Gastrocnemius medialis (tissue), 4 donors: ENCODE measurements around the gene HTR5A. TPM values are rescaled to one million over a fixed set of nuclear protein-coding genes. Genes with fewer than 3 reads are reported as not detected.

Experiments used
- ATAC-seq, 2 donors: fragments of 150-250 bp; one replicate each; pipeline ENCODE4 v1.9.1; 2016
- DNase-seq, 2 donors: peaks; one replicate each; pipeline ENCODE4 v3.0.0-alpha.2; 2019
- H3K27ac ChIP-seq, 4 donors: fragments of 200-600 bp; sonication (generic); 1 replicate in 1 of 4; 2 replicates in 3 of 4; pipeline ENCODE4 v1.5.1; 2016 to 2018; ENCODE audit warnings: mild to moderate bottlenecking in 2 of 4, moderate library complexity in 1 of 4
- H3K27me3 ChIP-seq, 3 donors: fragments of 200-600 bp; sonication (generic) in 2 of 3; 1 replicate in 1 of 3; 2 replicates in 2 of 3; pipeline versions ENCODE4 v1.5.1 to v1.6.0; 2016 to 2019; ENCODE audit warnings: mild to moderate bottlenecking in 1 of 3, moderate library complexity in 1 of 3
- H3K36me3 ChIP-seq, 2 donors: fragments of 200-600 bp; sonication (generic) in 1 of 2; one replicate each; pipeline ENCODE4 v1.5.1; 2017 to 2018
- H3K4me1 ChIP-seq, 2 donors: fragments of 200-600 bp; sonication (generic) in 1 of 2; one replicate each; pipeline ENCODE4 v1.5.1; 2016 to 2017; ENCODE audit warnings: mild to moderate bottlenecking in 2 of 2
- H3K4me3 ChIP-seq, 4 donors: fragments of 200-600 bp; sonication (generic) in 3 of 4; 1 replicate in 1 of 4; 2 replicates in 3 of 4; pipeline ENCODE4 v1.5.1; 2016 to 2019; ENCODE audit warnings: mild to moderate bottlenecking in 2 of 4
- H3K9me3 ChIP-seq, 3 donors: fragments of 200-600 bp; sonication (generic) in 2 of 3; 1 replicate in 1 of 3; 2 replicates in 2 of 3; pipeline ENCODE4 v1.5.1; 2016 to 2019
- CTCF ChIP-seq, 5 experiments: fragments of 450-650 bp in 3 of 5; fragments of 200-600 bp in 2 of 5; sonication (generic) in 2 of 5; IDR thresholded peaks in 4 of 5; conservative IDR thresholded peaks in 1 of 5; 1 replicate in 4 of 5; 2 replicates in 1 of 5; pipeline ENCODE4 v1.5.1; 2016 to 2019; ENCODE audit warnings: antibody characterized with exemption in 5 of 5, mild to moderate bottlenecking in 3 of 5, moderate library complexity in 3 of 5
- POLR2A ChIP-seq, 2 donors: fragments of 450-650 bp; IDR thresholded peaks; one replicate each; pipeline ENCODE4 v1.6.1; 2017; ENCODE audit warnings: antibody characterized with exemption in 2 of 2, mild to moderate bottlenecking in 2 of 2, moderate library complexity in 2 of 2
- in situ Hi-C, 4 donors: fragments of 200-750 bp; cut with MboI; loops; one replicate each; pipeline versions ENCODE4 v1.15.0 to v1.8.0; 2017; ENCODE audit warnings: low sequenced_read_pairs in 4 of 4
- intact Hi-C: fragments of 100-400 bp; cut with DNase I; formaldehyde crosslinking; loops from one replicate; pipeline ENCODE4 v1.15.1; 2023; ENCODE audit warnings: low total_unique reads
- total RNA-seq, 4 donors: library from RNA; depleted of rRNA; stranded (reverse); fragments of >200 nt; gene quantifications; one replicate each; pipeline versions ENCODE4 v1.1.0 to v1.2.3, GENCODE V29; 2016

The HTR5A gene
- total RNA-seq, 4 donors from 2014 or later, result not detected

- H3K27me3 ChIP-seq, result no peaks in the 10 kb centered on the region
- ATAC-seq, result no peak
Observed at GRCh38 chr7:155059703-155060102, 10.4 kb upstream of the HTR5A start.

GRCh38 chr7:155062411-155062810 lies 7.7 kb upstream of the HTR5A start:
- in situ Hi-C loops, result no loop called here

More at GRCh38 chr7:155059703-155060102, 10.4 kb upstream of the HTR5A start:
- intact Hi-C loops (no loop called here), in situ Hi-C loops (no loop called here)
- H3K27ac ChIP-seq, result no peak overlapping the region
- no peak for TF ChIP-seq POLR2A (IDR thresholded peaks at IDR 0.05)
- no peak for TF ChIP-seq CTCF (IDR thresholded peaks at IDR 0.05 in 4 of 5, conservative IDR thresholded peaks at IDR 0.05 in 1 of 5)
- no peak for DNase-seq
- H3K9me3 ChIP-seq, result no peaks in the 10 kb centered on the region
- no peak overlapping the region for H3K4me3 ChIP-seq
- no peaks in the 10 kb centered on the region for H3K36me3 ChIP-seq
- no peaks in the 10 kb centered on the region for H3K4me1 ChIP-seq

GRCh38 chr7:155064186-155064585 lies 5.9 kb upstream of the HTR5A start:
- H3K4me3 ChIP-seq, result no peak overlapping the region
- intact Hi-C loops, result no loop called here
- no peaks in the 10 kb centered on the region for H3K27me3 ChIP-seq
- in situ Hi-C loops, result no loop called here
- H3K9me3 ChIP-seq, result no peaks in the 10 kb centered on the region
- no peak for ATAC-seq
- no peak for DNase-seq
- peaks cover 0 to 6% of the 10 kb centered on the region in 2 donors for H3K4me1 ChIP-seq
- no peak for TF ChIP-seq POLR2A (IDR thresholded peaks at IDR 0.05)
- no peaks in the 10 kb centered on the region for H3K36me3 ChIP-seq
- no peak overlapping the region for H3K27ac ChIP-seq

More at GRCh38 chr7:155062411-155062810, 7.7 kb upstream of the HTR5A start:
- H3K27me3 ChIP-seq, result no peaks in the 10 kb centered on the region
- no peaks in the 10 kb centered on the region for H3K9me3 ChIP-seq
- no peak overlapping the region for H3K27ac ChIP-seq
- no peaks in the 10 kb centered on the region for H3K36me3 ChIP-seq
- intact Hi-C loops, result no loop called here
- no peak overlapping the region for H3K4me3 ChIP-seq
- H3K4me1 ChIP-seq, result peaks cover 0 to 6% of the 10 kb centered on the region in 2 donors
- ATAC-seq, result no peak
- TF ChIP-seq POLR2A (IDR thresholded peaks at IDR 0.05), result no peak
- TF ChIP-seq CTCF (IDR thresholded peaks at IDR 0.05 in 4 of 5, conservative IDR thresholded peaks at IDR 0.05 in 1 of 5), result no peak
- DNase-seq, result no peak

GRCh38 chr7:155066417-155066950 lies 3.6 kb upstream of the HTR5A start:
- no peak for TF ChIP-seq POLR2A (IDR thresholded peaks at IDR 0.05)
- TF ChIP-seq CTCF (IDR thresholded peaks at IDR 0.05 in 4 of 5, conservative IDR thresholded peaks at IDR 0.05 in 1 of 5), result no peak
- intact Hi-C loops, result no loop called here
- no peaks in the 10 kb centered on the region for H3K36me3 ChIP-seq
- peaks cover 0 to 6% of the 10 kb centered on the region in 2 donors for H3K4me1 ChIP-seq
- H3K27me3 ChIP-seq, result no peaks in the 10 kb centered on the region
- no peaks in the 10 kb centered on the region for H3K9me3 ChIP-seq
- H3K27ac ChIP-seq, result peak overlapping the region in 1 of 4 donors; percentile 46
- H3K4me3 ChIP-seq, result no peak overlapping the region
- in situ Hi-C loops, result no loop called here
- ATAC-seq (peak in 1 of 2 donors; percentile 47), DNase-seq (peak in 1 of 2 donors; percentile 17)

- no peaks in the 10 kb centered on the region for H3K36me3 ChIP-seq
- in situ Hi-C loops, result no loop called here
- peaks cover 0 to 9% (median 5%) of the 10 kb centered on the region in 3 donors for H3K27me3 ChIP-seq
- intact Hi-C loops, result no loop called here
- H3K9me3 ChIP-seq, result no peaks in the 10 kb centered on the region
- TF ChIP-seq CTCF (IDR thresholded peaks at IDR 0.05 in 4 of 5, conservative IDR thresholded peaks at IDR 0.05 in 1 of 5), result no peak
- TF ChIP-seq POLR2A (IDR thresholded peaks at IDR 0.05), result no peak
- DNase-seq (no peak), ATAC-seq (no peak)
- H3K4me1 ChIP-seq, result peaks cover 0 to 2% of the 10 kb centered on the region in 2 donors
- H3K27ac ChIP-seq, result no peak overlapping the region
- no peak overlapping the region for H3K4me3 ChIP-seq
Observed at GRCh38 chr7:155071121-155071651, 1.1 kb downstream of the HTR5A start.
